ENCODE results near the gene CCBE1. TPM values are rescaled to one million over a fixed set of nuclear protein-coding genes. Genes with fewer than 3 reads are reported as not detected.

The CCBE1 gene
- total RNA-seq, 1 donor from 2014 or later: 4.1 TPM

- no peak overlapping the region for H3K27ac ChIP-seq (ENCODE audit: low read depth, low read length)
- H3K27me3 ChIP-seq (ENCODE audit: insufficient read depth, low read length): no peaks in the 10 kb centered on the region
- H2AFZ ChIP-seq (ENCODE audit: low read depth, low read length): no peak overlapping the region
- TF ChIP-seq EZH2 (IDR thresholded peaks at IDR 0.05; ENCODE audit: insufficient read depth, low read length) (no peak), CTCF (IDR thresholded peaks at IDR 0.05; ENCODE audit: insufficient read depth, low read depth, low read length) (no peak)
- Mint-ChIP-seq H3K4me3 (ENCODE audit: unreplicated experiment) (no peak overlapping the region), H3K27me3 (ENCODE audit: low read depth, unreplicated experiment) (peaks cover 2% of the 10 kb centered on the region), H3K4me1 (ENCODE audit: low read depth, unreplicated experiment) (peaks cover 13% of the 10 kb centered on the region), H3K36me3 (ENCODE audit: low read depth, unreplicated experiment) (no peaks in the 10 kb centered on the region), H3K27ac (ENCODE audit: unreplicated experiment) (peak overlapping the region; percentile 80), H3K9me3 (ENCODE audit: unreplicated experiment) (no peaks in the 10 kb centered on the region)
- no peak overlapping the region for H3K4me2 ChIP-seq (ENCODE audit: low read length)
- no peaks in the 10 kb centered on the region for H3K9me3 ChIP-seq (ENCODE audit: insufficient read depth, low read depth, low read length)
- H4K20me1 ChIP-seq (ENCODE audit: insufficient read depth, low read length): no peaks in the 10 kb centered on the region
- DNase-seq (ENCODE audit: low read depth) (peak; percentile 49), FAIRE-seq (no peak)
- H3K36me3 ChIP-seq (ENCODE audit: insufficient read depth, low read length): no peaks in the 10 kb centered on the region
- no peak overlapping the region for H3K4me3 ChIP-seq (ENCODE audit: insufficient read depth, low read depth, low read length)
- H3K4me1 ChIP-seq (ENCODE audit: insufficient read depth, low read length): no peaks in the 10 kb centered on the region
- H3K79me2 ChIP-seq (ENCODE audit: insufficient read depth, low read length): no peaks in the 10 kb centered on the region
- no peak overlapping the region for H3K9ac ChIP-seq (ENCODE audit: low read length)
Observed at GRCh38 chr18:59733421-59733820, 36.2 kb upstream of the CCBE1 start.

- peaks cover 2% of the 10 kb centered on the region for H3K27me3 Mint-ChIP-seq (ENCODE audit: low read depth, unreplicated experiment)
- no peak overlapping the region for H3K27ac Mint-ChIP-seq (ENCODE audit: unreplicated experiment)
- FAIRE-seq (no peak), DNase-seq (ENCODE audit: low read depth) (no peak)
- Histone ChIP-seq H3K4me2 (ENCODE audit: low read length) (no peak overlapping the region), H3K9me3 (ENCODE audit: insufficient read depth, low read depth, low read length) (no peaks in the 10 kb centered on the region), H3K79me2 (ENCODE audit: insufficient read depth, low read length) (no peaks in the 10 kb centered on the region), H3K4me1 (ENCODE audit: insufficient read depth, low read length) (no peaks in the 10 kb centered on the region), H2AFZ (ENCODE audit: low read depth, low read length) (no peak overlapping the region), H3K27me3 (ENCODE audit: insufficient read depth, low read length) (no peaks in the 10 kb centered on the region), H3K9ac (ENCODE audit: low read length) (no peak overlapping the region), H4K20me1 (ENCODE audit: insufficient read depth, low read length) (no peaks in the 10 kb centered on the region), H3K4me3 (ENCODE audit: insufficient read depth, low read depth, low read length) (no peak overlapping the region), H3K27ac (ENCODE audit: low read depth, low read length) (no peak overlapping the region), H3K36me3 (ENCODE audit: insufficient read depth, low read length) (no peaks in the 10 kb centered on the region)
- H3K9me3 Mint-ChIP-seq (ENCODE audit: unreplicated experiment): no peaks in the 10 kb centered on the region
- no peak overlapping the region for H3K4me3 Mint-ChIP-seq (ENCODE audit: unreplicated experiment)
- H3K36me3 Mint-ChIP-seq (ENCODE audit: low read depth, unreplicated experiment): no peaks in the 10 kb centered on the region
- peaks cover 9% of the 10 kb centered on the region for H3K4me1 Mint-ChIP-seq (ENCODE audit: low read depth, unreplicated experiment)
- TF ChIP-seq CTCF (IDR thresholded peaks at IDR 0.05; ENCODE audit: insufficient read depth, low read depth, low read length) (no peak), EZH2 (IDR thresholded peaks at IDR 0.05; ENCODE audit: insufficient read depth, low read length) (no peak)
Observed at GRCh38 chr18:59730896-59731295, 33.7 kb upstream of the CCBE1 start.

- H3K27me3 ChIP-seq (ENCODE audit: insufficient read depth, low read length): no peaks in the 10 kb centered on the region
- no peak for FAIRE-seq
- DNase-seq (ENCODE audit: low read depth): no peak
- no peak overlapping the region for H2AFZ ChIP-seq (ENCODE audit: low read depth, low read length)
- no peak overlapping the region for H3K4me3 Mint-ChIP-seq (ENCODE audit: unreplicated experiment)
- H3K4me1 Mint-ChIP-seq (ENCODE audit: low read depth, unreplicated experiment): peaks cover 8% of the 10 kb centered on the region
- no peaks in the 10 kb centered on the region for H3K79me2 ChIP-seq (ENCODE audit: insufficient read depth, low read length)
- peaks cover 3% of the 10 kb centered on the region for H3K4me1 ChIP-seq (ENCODE audit: insufficient read depth, low read length)
- H4K20me1 ChIP-seq (ENCODE audit: insufficient read depth, low read length): no peaks in the 10 kb centered on the region
- no peak overlapping the region for H3K4me2 ChIP-seq (ENCODE audit: low read length)
- TF ChIP-seq CTCF (IDR thresholded peaks at IDR 0.05; ENCODE audit: insufficient read depth, low read depth, low read length) (no peak), EZH2 (IDR thresholded peaks at IDR 0.05; ENCODE audit: insufficient read depth, low read length) (no peak)
- no peaks in the 10 kb centered on the region for H3K36me3 ChIP-seq (ENCODE audit: insufficient read depth, low read length)
- H3K9me3 Mint-ChIP-seq (ENCODE audit: unreplicated experiment): no peaks in the 10 kb centered on the region
- H3K9me3 ChIP-seq (ENCODE audit: insufficient read depth, low read depth, low read length): no peaks in the 10 kb centered on the region
- no peaks in the 10 kb centered on the region for H3K36me3 Mint-ChIP-seq (ENCODE audit: low read depth, unreplicated experiment)
- H3K9ac ChIP-seq (ENCODE audit: low read length): no peak overlapping the region
- H3K27ac ChIP-seq (ENCODE audit: low read depth, low read length): no peak overlapping the region
- H3K4me3 ChIP-seq (ENCODE audit: insufficient read depth, low read depth, low read length): no peak overlapping the region
- H3K27me3 Mint-ChIP-seq (ENCODE audit: low read depth, unreplicated experiment): peaks cover 2% of the 10 kb centered on the region
- no peak overlapping the region for H3K27ac Mint-ChIP-seq (ENCODE audit: unreplicated experiment)
Observed at GRCh38 chr18:59729781-59730180, 32.6 kb upstream of the CCBE1 start.
